ENCODE measurements around the gene UCN2. TPM values are rescaled to one million over a fixed set of nuclear protein-coding genes. Genes with fewer than 3 reads are reported as not detected.

The UCN2 gene
- total RNA-seq, 1 experiment from 2014 or later = 1.8 TPM

DNA sequence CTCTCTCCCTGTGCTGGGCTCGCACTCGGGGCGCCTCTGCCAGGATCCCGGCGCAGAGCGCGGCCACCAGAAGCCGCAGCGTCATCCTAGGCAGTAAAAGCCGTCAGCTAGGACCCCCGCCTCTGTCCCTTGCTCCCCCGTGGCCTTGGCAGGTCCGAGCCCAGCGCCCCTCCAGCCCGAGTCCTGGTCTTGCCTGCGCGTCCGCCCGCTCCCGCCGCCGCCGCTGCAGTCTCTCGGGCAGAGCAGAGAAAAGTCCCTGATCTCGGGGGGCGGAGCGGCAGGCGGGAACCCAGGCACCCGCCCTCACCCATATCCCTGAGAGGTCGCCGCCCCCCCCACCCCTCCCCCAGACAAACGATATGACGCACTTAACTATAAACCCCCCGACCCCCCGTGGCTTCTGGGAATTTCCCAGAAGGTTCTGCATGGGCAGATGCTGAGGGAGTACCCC is 31.5 kb upstream of the UCN2 start, which contains the start of gene COL7A1:
Gene COL7A1, minus strand, starts transcription at position 255 of the 451 bp plus-strand sequence. Its CDS starts 170 bp downstream, at position 85.
- ATAC-seq (peak; percentile 35), DNase-seq (ENCODE audit: low read depth, low spot score) (no peak)
- Histone ChIP-seq H3K4me3 (ENCODE audit: low read depth in 2 of 2, low read length in 2 of 2) (peak within 1 kb of the TSS; percentile 32 to 43), H3K4me1 (ENCODE audit: control insufficient read depth, insufficient read depth, low read length) (peaks cover 34% of the 10 kb centered on the region), H3K36me3 (ENCODE audit: control insufficient read depth, insufficient read depth, low read length) (no peaks in the 10 kb centered on the region), H3K27ac (ENCODE audit: low read length) (peak within 1 kb of the TSS; percentile 57), H3K9me3 (ENCODE audit: control insufficient read depth, insufficient read depth, low read depth, low read length) (no peaks in the 10 kb centered on the region), H3K27me3 (ENCODE audit: control insufficient read depth, insufficient read depth, low read length) (no peaks in the 10 kb centered on the region)
- no peak; the same call in 1 of the 2 replicates for TF ChIP-seq POLR2AphosphoS5 (IDR thresholded peaks at IDR 0.05; ENCODE audit: low read depth, low read length)
- no peak for TF ChIP-seq TCF7L2 (IDR thresholded peaks at IDR 0.05; ENCODE audit: low read depth, low read length)
- no peak for TF ChIP-seq CTCF (IDR thresholded peaks at IDR 0.05)
- TF ChIP-seq SIN3A (IDR thresholded peaks at IDR 0.05; ENCODE audit: borderline replicate concordance, insufficient read depth, low read depth, low read length) = no peak
- TF ChIP-seq, protein P1, sequence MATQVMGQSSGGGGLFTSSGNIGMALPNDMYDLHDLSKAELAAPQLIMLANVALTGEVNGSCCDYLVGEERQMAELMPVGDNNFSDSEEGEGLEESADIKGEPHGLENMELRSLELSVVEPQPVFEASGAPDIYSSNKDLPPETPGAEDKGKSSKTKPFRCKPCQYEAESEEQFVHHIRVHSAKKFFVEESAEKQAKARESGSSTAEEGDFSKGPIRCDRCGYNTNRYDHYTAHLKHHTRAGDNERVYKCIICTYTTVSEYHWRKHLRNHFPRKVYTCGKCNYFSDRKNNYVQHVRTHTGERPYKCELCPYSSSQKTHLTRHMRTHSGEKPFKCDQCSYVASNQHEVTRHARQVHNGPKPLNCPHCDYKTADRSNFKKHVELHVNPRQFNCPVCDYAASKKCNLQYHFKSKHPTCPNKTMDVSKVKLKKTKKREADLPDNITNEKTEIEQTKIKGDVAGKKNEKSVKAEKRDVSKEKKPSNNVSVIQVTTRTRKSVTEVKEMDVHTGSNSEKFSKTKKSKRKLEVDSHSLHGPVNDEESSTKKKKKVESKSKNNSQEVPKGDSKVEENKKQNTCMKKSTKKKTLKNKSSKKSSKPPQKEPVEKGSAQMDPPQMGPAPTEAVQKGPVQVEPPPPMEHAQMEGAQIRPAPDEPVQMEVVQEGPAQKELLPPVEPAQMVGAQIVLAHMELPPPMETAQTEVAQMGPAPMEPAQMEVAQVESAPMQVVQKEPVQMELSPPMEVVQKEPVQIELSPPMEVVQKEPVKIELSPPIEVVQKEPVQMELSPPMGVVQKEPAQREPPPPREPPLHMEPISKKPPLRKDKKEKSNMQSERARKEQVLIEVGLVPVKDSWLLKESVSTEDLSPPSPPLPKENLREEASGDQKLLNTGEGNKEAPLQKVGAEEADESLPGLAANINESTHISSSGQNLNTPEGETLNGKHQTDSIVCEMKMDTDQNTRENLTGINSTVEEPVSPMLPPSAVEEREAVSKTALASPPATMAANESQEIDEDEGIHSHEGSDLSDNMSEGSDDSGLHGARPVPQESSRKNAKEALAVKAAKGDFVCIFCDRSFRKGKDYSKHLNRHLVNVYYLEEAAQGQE (IDR thresholded peaks at IDR 0.05; ENCODE audit: insufficient read depth in 1 of 2, low read depth in 2 of 2, low read length in 1 of 2) = no peak
- POLR2A ChIA-PET = no interaction called here
- in situ Hi-C loops (cut with HindIII; ENCODE audit: low pct_unique_long_range_greater_than_20kb, low sequenced_read_pairs) (no loop called here), intact Hi-C loops (cut with micrococcal nuclease; ENCODE audit: unreplicated experiment) (no loop called here)
- BruUV-seq (replicated peaks) = no TSS peak
- CTCF ChIA-PET = no interaction called here

DNA sequence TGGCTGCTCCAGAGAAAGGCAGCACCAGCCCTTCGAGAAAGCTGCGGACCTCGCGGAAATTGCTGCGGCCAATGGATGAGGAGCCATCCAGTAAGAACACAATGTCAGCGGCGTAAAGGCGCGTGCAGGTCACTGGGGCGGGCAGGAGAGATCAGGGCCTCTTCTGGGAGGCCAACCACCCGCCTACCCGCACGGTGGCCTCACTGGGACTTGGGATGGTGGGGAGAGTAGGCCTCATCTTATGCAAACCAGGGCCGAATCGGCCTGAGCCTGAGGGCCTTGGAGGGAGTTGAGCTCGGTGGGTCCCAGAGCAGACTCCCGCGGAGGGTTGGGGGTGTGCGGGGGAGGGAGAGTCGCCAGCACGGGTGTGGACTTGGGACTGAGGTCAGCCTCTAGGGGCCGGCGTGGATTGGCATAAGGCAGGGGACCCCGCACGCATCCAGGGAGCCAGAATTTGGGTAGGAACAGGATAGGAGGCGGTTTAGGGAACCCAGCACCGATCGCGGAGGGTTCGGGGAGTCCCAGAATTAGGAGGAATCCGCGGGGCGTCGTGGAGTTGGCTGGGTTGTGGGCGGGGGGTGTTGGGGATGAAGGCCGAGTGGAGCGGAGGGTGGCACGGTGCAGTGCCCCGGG is 31.0 kb upstream of the UCN2 start:
- ChIA-PET CTCF (no interaction called here), POLR2A (no interaction called here)
- in situ Hi-C loops (cut with HindIII; ENCODE audit: low pct_unique_long_range_greater_than_20kb, low sequenced_read_pairs) = no loop called here
- DNase-seq (ENCODE audit: low read depth, low spot score) (no peak), ATAC-seq (peak; percentile 3)
- H3K36me3 ChIP-seq (ENCODE audit: control insufficient read depth, insufficient read depth, low read length) = no peaks in the 10 kb centered on the region
- TSS peak; percentile 73 for BruUV-seq (replicated peaks)
- H3K27ac ChIP-seq (ENCODE audit: low read length) = peak overlapping the region; percentile 57; the same call in 1 of the 2 replicates
- peaks cover 34% of the 10 kb centered on the region for H3K4me1 ChIP-seq (ENCODE audit: control insufficient read depth, insufficient read depth, low read length)
- peak overlapping the region; percentile 32 to 43 for H3K4me3 ChIP-seq (ENCODE audit: low read depth in 2 of 2, low read length in 2 of 2)
- intact Hi-C loops (cut with micrococcal nuclease; ENCODE audit: unreplicated experiment) = no loop called here
- no peaks in the 10 kb centered on the region for H3K27me3 ChIP-seq (ENCODE audit: control insufficient read depth, insufficient read depth, low read length)
- H3K9me3 ChIP-seq (ENCODE audit: control insufficient read depth, insufficient read depth, low read depth, low read length) = no peaks in the 10 kb centered on the region
- no peak for TF ChIP-seq POLR2AphosphoS5 (IDR thresholded peaks at IDR 0.05; ENCODE audit: low read depth, low read length)
- TF ChIP-seq TCF7L2 (IDR thresholded peaks at IDR 0.05; ENCODE audit: low read depth, low read length) = no peak
- TF ChIP-seq CTCF (IDR thresholded peaks at IDR 0.05) = no peak
- no peak for TF ChIP-seq SIN3A (IDR thresholded peaks at IDR 0.05; ENCODE audit: borderline replicate concordance, insufficient read depth, low read depth, low read length)
- TF ChIP-seq, protein P1 (IDR thresholded peaks at IDR 0.05; ENCODE audit: insufficient read depth in 1 of 2, low read depth in 2 of 2, low read length in 1 of 2) = no peak
